Tibial nerve (tissue), 4 donors: ENCODE measurements around the gene USP46. TPM values are rescaled to one million over a fixed set of nuclear protein-coding genes. Genes with fewer than 3 reads are reported as not detected.

Source experiments
- DNase-seq, 2 donors: peaks; one replicate each; pipeline ENCODE4 v3.0.0-alpha.2; 2019; ENCODE audit warnings: low spot score in 2 of 2
- H3K27ac ChIP-seq, 4 donors: fragments of 200-600 bp; sonication (generic) in 3 of 4; one replicate each; pipeline ENCODE4 v1.5.1; 2017 to 2019; ENCODE audit warnings: mild to moderate bottlenecking in 1 of 4
- H3K27me3 ChIP-seq, 2 donors: fragments of 200-600 bp; sonication (generic) in 1 of 2; one replicate each; pipeline versions ENCODE4 v1.5.1 to v1.6.0; 2017 to 2019
- H3K36me3 ChIP-seq, 3 donors: fragments of 200-600 bp; sonication (generic); one replicate each; pipeline ENCODE4 v1.5.1; 2018 to 2019
- H3K4me1 ChIP-seq, 4 donors: fragments of 200-600 bp; sonication (generic) in 3 of 4; one replicate each; pipeline ENCODE4 v1.5.1; 2017 to 2019
- H3K4me3 ChIP-seq, 4 donors: fragments of 200-600 bp; sonication (generic) in 3 of 4; one replicate each; pipeline ENCODE4 v1.5.1; 2017 to 2019; ENCODE audit warnings: mild to moderate bottlenecking in 1 of 4, moderate library complexity in 1 of 4
- H3K9me3 ChIP-seq, 4 donors: fragments of 200-600 bp; sonication (generic) in 3 of 4; one replicate each; pipeline ENCODE4 v1.5.1; 2017 to 2019
- CTCF ChIP-seq, 5 experiments: fragments of 200-600 bp in 3 of 5; fragments of 450-650 bp in 2 of 5; sonication (generic) in 3 of 5; IDR thresholded peaks; one replicate each; pipeline ENCODE4 v1.5.1; 2016 to 2019; ENCODE audit warnings: antibody characterized with exemption in 5 of 5, mild to moderate bottlenecking in 3 of 5, moderate library complexity in 2 of 5
- EP300 ChIP-seq, 2 donors: sonication (generic); formaldehyde crosslinking; IDR thresholded peaks; one replicate each; pipeline ENCODE4 v1.6.1; 2017; ENCODE audit warnings: antibody characterized with exemption in 2 of 2, mild to moderate bottlenecking in 1 of 2
- POLR2A ChIP-seq, 2 donors: fragments of 450-650 bp; IDR thresholded peaks; one replicate each; pipeline ENCODE4 v1.6.1; 2017; ENCODE audit warnings: antibody characterized with exemption in 2 of 2, mild to moderate bottlenecking in 2 of 2, moderate library complexity in 2 of 2
- WGBS, 2 donors: methylation state at CpG; one replicate each; pipeline ENCODE4 v1.1.5; 2018; 5-methylcytosine and 5-hydroxymethylcytosine counted together
- total RNA-seq, 4 donors: library from RNA; depleted of rRNA; stranded (reverse); fragments of >200 nt; gene quantifications; one replicate each; pipeline ENCODE4 v1.1.0, GENCODE V29; 2016

The USP46 gene
- total RNA-seq, 4 donors from 2014 or later: 28.2 to 55.5 (median 37.9) TPM

DNA sequence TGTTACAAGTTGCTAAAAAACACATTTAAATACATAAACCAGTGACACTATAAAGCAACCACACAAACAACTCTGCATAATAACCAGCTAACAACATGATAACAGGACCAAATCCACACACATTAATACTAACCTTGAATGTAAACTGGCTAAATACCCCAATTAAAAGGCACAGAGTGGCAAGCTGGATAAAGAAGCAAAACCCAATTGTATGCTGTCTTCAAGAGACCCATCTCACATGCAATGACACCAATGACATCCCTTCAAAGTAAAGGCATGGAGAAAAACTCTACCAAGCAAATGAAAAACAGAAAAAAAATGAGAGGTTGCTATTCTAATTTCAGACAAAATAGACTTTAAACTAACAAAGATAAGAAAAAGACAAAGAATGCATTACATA, 34.4 kb upstream of the USP46 start:
- Histone ChIP-seq H3K9me3 (peaks cover 0 to 14% (median 0%) of the 10 kb centered on the region in 4 donors), H3K27me3 (no peaks in the 10 kb centered on the region), H3K4me1 (peaks cover 0 to 6% (median 0%) of the 10 kb centered on the region in 4 donors), H3K36me3 (no peaks in the 10 kb centered on the region), H3K4me3 (no peak overlapping the region), H3K27ac (no peak overlapping the region)
- DNase-seq: no peak
- TF ChIP-seq EP300 (IDR thresholded peaks at IDR 0.05) (no peak), CTCF (IDR thresholded peaks at IDR 0.05) (no peak), POLR2A (IDR thresholded peaks at IDR 0.05) (no peak)

- Histone ChIP-seq H3K27me3 (no peaks in the 10 kb centered on the region), H3K27ac (no peak overlapping the region), H3K4me1 (no peaks in the 10 kb centered on the region), H3K4me3 (no peak overlapping the region), H3K9me3 (peaks cover 0 to 14% (median 0%) of the 10 kb centered on the region in 4 donors), H3K36me3 (no peaks in the 10 kb centered on the region)
- DNase-seq: no peak
- TF ChIP-seq EP300 (IDR thresholded peaks at IDR 0.05) (no peak), POLR2A (IDR thresholded peaks at IDR 0.05) (no peak), CTCF (IDR thresholded peaks at IDR 0.05) (no peak)
Observed at GRCh38 chr4:52689096-52689495, 30.0 kb upstream of the USP46 start.

- whole genome bisulfite sequencing, 2 donors: 82 to 88% methylated on average over 3 of the region's 3 CpGs
- no peaks in the 10 kb centered on the region for H3K27me3 ChIP-seq
- TF ChIP-seq EP300 (IDR thresholded peaks at IDR 0.05): no peak
- TF ChIP-seq CTCF (IDR thresholded peaks at IDR 0.05): no peak
- no peak for TF ChIP-seq POLR2A (IDR thresholded peaks at IDR 0.05)
- no peaks in the 10 kb centered on the region for H3K4me1 ChIP-seq
- H3K27ac ChIP-seq: no peak overlapping the region
- no peak overlapping the region for H3K4me3 ChIP-seq
- peaks cover 0 to 2% (median 0%) of the 10 kb centered on the region in 4 donors for H3K9me3 ChIP-seq
- DNase-seq: no peak
- no peaks in the 10 kb centered on the region for H3K36me3 ChIP-seq
Observed at GRCh38 chr4:52687696-52688095, 28.6 kb upstream of the USP46 start.

DNA sequence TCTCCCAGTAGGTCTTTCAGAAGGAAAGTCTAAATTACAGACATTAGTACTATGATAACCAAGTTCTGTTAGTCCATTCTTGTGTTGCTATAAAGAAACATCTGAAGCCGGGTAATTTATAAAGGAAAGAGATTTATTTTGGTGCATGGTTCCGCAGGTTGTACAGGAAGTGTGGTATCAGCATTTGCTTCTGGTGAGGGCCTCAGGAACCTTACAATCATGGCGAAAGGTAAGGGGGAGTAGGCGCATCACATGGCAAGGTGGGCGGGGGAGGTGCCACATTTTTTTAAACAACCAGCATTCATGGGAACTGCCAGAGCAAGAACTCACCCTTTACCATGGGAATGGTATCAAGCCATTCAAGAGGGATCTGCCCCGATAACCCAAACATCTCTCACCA, 26.2 kb upstream of the USP46 start:
- no peaks in the 10 kb centered on the region for H3K4me1 ChIP-seq
- H3K4me3 ChIP-seq: no peak overlapping the region
- no peak overlapping the region for H3K27ac ChIP-seq
- H3K27me3 ChIP-seq: no peaks in the 10 kb centered on the region
- DNase-seq: no peak
- 94 to 98% methylated on average over 6 of the region's 6 CpGs for WGBS, 2 donors
- no peak for TF ChIP-seq CTCF (IDR thresholded peaks at IDR 0.05)
- no peak for TF ChIP-seq POLR2A (IDR thresholded peaks at IDR 0.05)
- no peak for TF ChIP-seq EP300 (IDR thresholded peaks at IDR 0.05)
- H3K36me3 ChIP-seq: no peaks in the 10 kb centered on the region
- H3K9me3 ChIP-seq: no peaks in the 10 kb centered on the region

DNA sequence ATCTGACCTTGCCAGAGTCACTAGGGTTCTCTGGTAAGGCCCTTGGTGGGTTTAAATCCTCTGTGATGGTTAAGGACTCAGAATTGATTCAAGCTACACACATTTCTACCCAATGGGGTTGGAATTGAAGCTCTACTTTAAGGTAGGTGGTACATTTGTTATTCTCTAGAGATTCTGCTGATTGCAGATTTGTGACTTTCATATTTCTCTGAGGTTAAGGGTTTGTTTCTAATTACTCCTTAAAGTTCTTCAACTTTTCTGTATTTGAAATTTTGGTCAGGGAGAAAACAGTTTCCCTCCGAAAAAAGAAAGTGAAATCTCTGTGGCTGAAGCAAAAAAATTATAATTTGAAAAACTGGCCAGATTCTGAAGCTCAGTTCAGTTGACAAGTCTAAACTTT, 25.8 kb upstream of the USP46 start:
- H3K27ac ChIP-seq: no peak overlapping the region
- H3K4me1 ChIP-seq: no peaks in the 10 kb centered on the region
- no peaks in the 10 kb centered on the region for H3K36me3 ChIP-seq
- H3K9me3 ChIP-seq: no peaks in the 10 kb centered on the region
- DNase-seq: no peak
- no peaks in the 10 kb centered on the region for H3K27me3 ChIP-seq
- 79 to 82% methylated on average over 1 of the region's 1 CpG for WGBS, 2 donors
- no peak overlapping the region for H3K4me3 ChIP-seq
- TF ChIP-seq EP300 (IDR thresholded peaks at IDR 0.05) (no peak), POLR2A (IDR thresholded peaks at IDR 0.05) (no peak), CTCF (IDR thresholded peaks at IDR 0.05) (no peak)
